HG03025 (cell line): ENCODE results near the gene GBF1.

Experiments
- ATAC-seq: cut with Tn5 transposase; IDR thresholded peaks from one replicate; pipeline ENCODE4 v1.9.1; 2021; ENCODE audit warnings: mild to moderate bottlenecking, moderate library complexity; ENCODE audit not compliant: unreplicated experiment, low FRiP score

Gene GBF1

GRCh38 chr10:102264371-102264770 is 19.0 kb downstream of the GBF1 start:
- ATAC-seq = no peak

- ATAC-seq = no peak
Measured at GRCh38 chr10:102266670-102267069, 21.3 kb downstream of the GBF1 start.

- ATAC-seq = no peak
Measured at GRCh38 chr10:102267748-102268147, 22.4 kb downstream of the GBF1 start.

- no peak for ATAC-seq
Measured at GRCh38 chr10:102268375-102268888, 23.1 kb downstream of the GBF1 start.

GRCh38 chr10:102269017-102269416 is 23.7 kb downstream of the GBF1 start:
- ATAC-seq = no peak

GRCh38 chr10:102274062-102274461 is 28.7 kb downstream of the GBF1 start:
- no peak for ATAC-seq

- ATAC-seq = no peak
Measured at GRCh38 chr10:102275343-102275742, 30.0 kb downstream of the GBF1 start.

GRCh38 chr10:102279104-102279503 is 33.8 kb downstream of the GBF1 start:
- no peak for ATAC-seq

- no peak for ATAC-seq
Measured at GRCh38 chr10:102280397-102281101, 35.2 kb downstream of the GBF1 start.

- ATAC-seq = no peak
Measured at GRCh38 chr10:102281102-102281487, 35.8 kb downstream of the GBF1 start.

GRCh38 chr10:102283488-102283887 is 38.2 kb downstream of the GBF1 start:
- no peak for ATAC-seq

GRCh38 chr10:102283890-102284289 is 38.6 kb downstream of the GBF1 start:
- no peak for ATAC-seq

- ATAC-seq = no peak
Measured at GRCh38 chr10:102284531-102284930, 39.2 kb downstream of the GBF1 start.

- no peak for ATAC-seq
Measured at GRCh38 chr10:102285133-102285532, 39.8 kb downstream of the GBF1 start.

GRCh38 chr10:102286216-102286615 is 40.9 kb downstream of the GBF1 start:
- no peak for ATAC-seq

GRCh38 chr10:102287538-102287937 is 42.2 kb downstream of the GBF1 start:
- no peak for ATAC-seq

GRCh38 chr10:102287991-102288390 is 42.7 kb downstream of the GBF1 start:
- ATAC-seq = no peak

GRCh38 chr10:102289356-102289755 is 44.0 kb downstream of the GBF1 start:
- no peak for ATAC-seq

- ATAC-seq = no peak
Measured at GRCh38 chr10:102289840-102290239, 44.5 kb downstream of the GBF1 start.

GRCh38 chr10:102291221-102291905 is 46.0 kb downstream of the GBF1 start:
- ATAC-seq = no peak

- ATAC-seq = no peak
Measured at GRCh38 chr10:102297101-102297500, 51.8 kb downstream of the GBF1 start.

- ATAC-seq = no peak
Measured at GRCh38 chr10:102298899-102299298, 53.6 kb downstream of the GBF1 start.
